Measurements from ENCODE around the gene FCN2. TPM values are rescaled to one million over a fixed set of nuclear protein-coding genes. Genes with fewer than 3 reads are reported as not detected.

Gene FCN2
- total and polyA plus RNA-seq, 4 donors: 0.20 to 0.22 TPM; not detected in 2

- Histone ChIP-seq H3K4me3 (no peak overlapping the region), H3K27ac (ENCODE audit: low read depth in 1 of 2, low read length in 1 of 2) (no peak overlapping the region), H3K9ac (ENCODE audit: insufficient read depth in 1 of 2, low read length in 2 of 2) (no peak overlapping the region), H3K27me3 (ENCODE audit: control insufficient read depth in 3 of 3, insufficient read depth in 3 of 3, low read length in 2 of 3) (peaks cover 0 to 5% (median 0%) of the 10 kb centered on the region in 3 donors), H3K9me3 (ENCODE audit: control insufficient read depth in 4 of 4, insufficient read depth in 3 of 4, low read length in 3 of 4) (no peaks in the 10 kb centered on the region), H3K4me1 (ENCODE audit: control insufficient read depth in 5 of 5, insufficient read depth in 5 of 5, low read length in 5 of 5) (no peaks in the 10 kb centered on the region), H3K36me3 (ENCODE audit: control insufficient read depth in 4 of 4, insufficient read depth in 4 of 4, low read length in 4 of 4) (no peaks in the 10 kb centered on the region)
- ATAC-seq (ENCODE audit: insufficient read depth, low FRiP score): no peak
- 77 to 81% methylated on average over 13 of the region's 13 CpGs for WGBS, 2 donors
- TF ChIP-seq, protein P1, sequence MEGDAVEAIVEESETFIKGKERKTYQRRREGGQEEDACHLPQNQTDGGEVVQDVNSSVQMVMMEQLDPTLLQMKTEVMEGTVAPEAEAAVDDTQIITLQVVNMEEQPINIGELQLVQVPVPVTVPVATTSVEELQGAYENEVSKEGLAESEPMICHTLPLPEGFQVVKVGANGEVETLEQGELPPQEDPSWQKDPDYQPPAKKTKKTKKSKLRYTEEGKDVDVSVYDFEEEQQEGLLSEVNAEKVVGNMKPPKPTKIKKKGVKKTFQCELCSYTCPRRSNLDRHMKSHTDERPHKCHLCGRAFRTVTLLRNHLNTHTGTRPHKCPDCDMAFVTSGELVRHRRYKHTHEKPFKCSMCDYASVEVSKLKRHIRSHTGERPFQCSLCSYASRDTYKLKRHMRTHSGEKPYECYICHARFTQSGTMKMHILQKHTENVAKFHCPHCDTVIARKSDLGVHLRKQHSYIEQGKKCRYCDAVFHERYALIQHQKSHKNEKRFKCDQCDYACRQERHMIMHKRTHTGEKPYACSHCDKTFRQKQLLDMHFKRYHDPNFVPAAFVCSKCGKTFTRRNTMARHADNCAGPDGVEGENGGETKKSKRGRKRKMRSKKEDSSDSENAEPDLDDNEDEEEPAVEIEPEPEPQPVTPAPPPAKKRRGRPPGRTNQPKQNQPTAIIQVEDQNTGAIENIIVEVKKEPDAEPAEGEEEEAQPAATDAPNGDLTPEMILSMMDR (IDR thresholded peaks at IDR 0.05; ENCODE audit: control extremely low read depth, extremely low read depth): no peak
- peak in 1 of 3 donors; percentile 4 for DNase-seq
These were observed 49.8 kb downstream of the FCN2 start for GRCh38 chr9:134930398-134930797.

DNA sequence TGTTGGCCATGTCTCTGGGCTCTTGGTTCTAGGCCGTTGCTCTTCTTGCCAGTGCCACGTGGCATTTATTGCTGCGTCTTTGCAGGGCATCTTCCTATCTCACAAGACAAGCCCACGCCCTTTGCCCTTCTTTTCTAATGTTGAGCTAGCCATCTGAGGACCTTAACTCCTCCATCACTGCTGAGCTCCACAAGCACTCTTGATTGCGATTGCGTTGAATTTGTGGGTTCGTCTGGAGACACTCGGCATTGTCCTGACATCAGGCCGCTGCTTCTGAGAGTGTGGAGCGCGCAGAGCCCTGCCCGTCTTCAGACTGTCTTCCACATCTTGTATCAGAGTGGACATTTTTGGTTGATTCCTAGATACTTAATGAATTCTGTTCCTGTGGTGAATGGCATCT, 51.6 kb downstream of the FCN2 start:
- Histone ChIP-seq H3K9me3 (ENCODE audit: control insufficient read depth in 4 of 4, insufficient read depth in 3 of 4, low read length in 3 of 4) (no peaks in the 10 kb centered on the region), H3K36me3 (ENCODE audit: control insufficient read depth in 4 of 4, insufficient read depth in 4 of 4, low read length in 4 of 4) (no peaks in the 10 kb centered on the region), H3K4me1 (ENCODE audit: control insufficient read depth in 5 of 5, insufficient read depth in 5 of 5, low read length in 5 of 5) (peaks cover 0 to 5% (median 0%) of the 10 kb centered on the region in 5 donors), H3K4me3 (no peak overlapping the region), H3K9ac (ENCODE audit: insufficient read depth in 1 of 2, low read length in 2 of 2) (no peak overlapping the region), H3K27me3 (ENCODE audit: control insufficient read depth in 3 of 3, insufficient read depth in 3 of 3, low read length in 2 of 3) (peaks cover 0 to 16% (median 0%) of the 10 kb centered on the region in 3 donors), H3K27ac (ENCODE audit: low read depth in 1 of 2, low read length in 1 of 2) (no peak overlapping the region)
- TF ChIP-seq, protein P1 (IDR thresholded peaks at IDR 0.05; ENCODE audit: control extremely low read depth, extremely low read depth): no peak
- DNase-seq: peak in 1 of 3 donors; percentile 10
- 92 to 94% methylated on average over 12 of the region's 12 CpGs for WGBS, 2 donors
- ATAC-seq (ENCODE audit: insufficient read depth, low FRiP score): no peak

- 81 to 91% methylated on average over 5 of the region's 5 CpGs for WGBS, 2 donors
- no peak for DNase-seq
- TF ChIP-seq, protein P1 (IDR thresholded peaks at IDR 0.05; ENCODE audit: control extremely low read depth, extremely low read depth): no peak
- Histone ChIP-seq H3K4me3 (no peak overlapping the region), H3K36me3 (ENCODE audit: control insufficient read depth in 4 of 4, insufficient read depth in 4 of 4, low read length in 4 of 4) (no peaks in the 10 kb centered on the region), H3K27ac (ENCODE audit: low read depth in 1 of 2, low read length in 1 of 2) (no peak overlapping the region), H3K9ac (ENCODE audit: insufficient read depth in 1 of 2, low read length in 2 of 2) (no peak overlapping the region), H3K27me3 (ENCODE audit: control insufficient read depth in 3 of 3, insufficient read depth in 3 of 3, low read length in 2 of 3) (peaks cover 0 to 16% (median 0%) of the 10 kb centered on the region in 3 donors), H3K9me3 (ENCODE audit: control insufficient read depth in 4 of 4, insufficient read depth in 3 of 4, low read length in 3 of 4) (no peaks in the 10 kb centered on the region), H3K4me1 (ENCODE audit: control insufficient read depth in 5 of 5, insufficient read depth in 5 of 5, low read length in 5 of 5) (peaks cover 0 to 5% (median 0%) of the 10 kb centered on the region in 5 donors)
- no peak for ATAC-seq (ENCODE audit: insufficient read depth, low FRiP score)
These were observed 52.0 kb downstream of the FCN2 start for GRCh38 chr9:134932606-134933005.

- TF ChIP-seq, protein P1 (IDR thresholded peaks at IDR 0.05; ENCODE audit: control extremely low read depth, extremely low read depth): no peak
- Histone ChIP-seq H3K9me3 (ENCODE audit: control insufficient read depth in 4 of 4, insufficient read depth in 3 of 4, low read length in 3 of 4) (no peaks in the 10 kb centered on the region), H3K36me3 (ENCODE audit: control insufficient read depth in 4 of 4, insufficient read depth in 4 of 4, low read length in 4 of 4) (no peaks in the 10 kb centered on the region), H3K4me1 (ENCODE audit: control insufficient read depth in 5 of 5, insufficient read depth in 5 of 5, low read length in 5 of 5) (peaks cover 0 to 5% (median 0%) of the 10 kb centered on the region in 5 donors), H3K27ac (ENCODE audit: low read depth in 1 of 2, low read length in 1 of 2) (no peak overlapping the region), H3K27me3 (ENCODE audit: control insufficient read depth in 3 of 3, insufficient read depth in 3 of 3, low read length in 2 of 3) (peaks cover 0 to 16% (median 0%) of the 10 kb centered on the region in 3 donors), H3K9ac (ENCODE audit: insufficient read depth in 1 of 2, low read length in 2 of 2) (no peak overlapping the region), H3K4me3 (no peak overlapping the region)
- DNase-seq: no peak
- 90 to 96% methylated on average over 10 of the region's 10 CpGs for WGBS, 2 donors
- no peak for ATAC-seq (ENCODE audit: insufficient read depth, low FRiP score)
These were observed 52.6 kb downstream of the FCN2 start for GRCh38 chr9:134933076-134933659.

All from lung (tissue), 12 donors.